ENCODE measurements around the gene ANKLE2. TPM values are rescaled to one million over a fixed set of nuclear protein-coding genes. Genes with fewer than 3 reads are reported as not detected.

The ANKLE2 gene
- total RNA-seq, 1 donor from 2014 or later = 31.4 TPM

DNA sequence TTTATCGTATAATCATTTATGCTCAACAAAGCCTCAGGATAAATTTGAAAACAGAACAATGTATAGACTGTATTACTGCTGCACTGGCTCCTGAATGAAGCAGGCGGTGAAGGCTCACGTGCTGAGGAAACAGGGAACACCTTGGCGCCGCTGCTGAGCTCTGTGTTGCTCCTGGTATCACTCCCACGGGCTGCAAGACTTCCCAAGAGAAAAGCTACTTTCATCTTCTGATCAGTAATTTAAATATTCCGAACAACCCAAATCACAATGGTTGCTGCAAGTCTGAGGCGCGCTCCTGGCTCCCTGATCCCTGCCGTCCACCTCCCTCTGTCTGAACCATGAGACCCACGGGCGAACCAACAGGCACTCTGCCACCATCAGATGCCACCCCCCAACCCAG, 35.2 kb downstream of the ANKLE2 start:
- no peak for DNase-seq (ENCODE audit: low spot score)
- intact Hi-C loops (cut with DNase I) = no loop called here

DNA sequence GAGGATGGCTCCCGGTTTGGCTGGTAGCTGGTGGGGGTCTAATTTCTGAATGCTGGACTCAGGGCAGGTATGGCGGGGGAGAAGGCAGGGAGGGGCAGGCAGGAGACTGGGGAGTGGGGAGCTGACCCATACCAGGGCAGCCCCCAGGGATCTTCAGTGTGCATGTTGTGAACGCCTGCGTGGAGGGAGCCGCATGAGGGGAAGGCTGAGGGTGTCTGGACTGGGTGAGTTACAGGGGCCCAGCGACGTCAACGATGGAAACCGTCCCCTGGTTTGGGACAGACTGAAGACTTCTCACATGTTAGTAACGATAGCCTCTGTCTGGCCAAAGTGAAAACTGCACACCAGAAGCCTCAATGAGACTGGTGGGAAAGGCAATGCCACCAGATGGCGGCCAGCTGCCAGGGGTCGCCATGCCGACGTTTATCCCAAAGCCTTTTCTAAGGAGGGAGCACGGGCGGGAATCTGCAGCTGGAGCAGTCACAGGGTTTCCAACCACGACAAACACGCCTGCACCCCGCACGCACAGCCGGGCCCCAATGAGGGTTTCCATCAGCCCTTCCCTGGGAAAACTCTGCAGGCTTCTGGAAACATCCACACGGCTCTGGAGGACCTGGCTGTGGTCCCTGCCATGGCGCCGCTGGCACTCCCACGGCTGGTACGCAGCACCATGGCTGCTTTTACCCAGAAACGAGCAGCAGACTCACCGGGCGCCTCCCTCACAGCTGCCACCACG, 37.0 kb downstream of the ANKLE2 start:
- intact Hi-C loops (cut with DNase I) = no loop called here
- no peak for DNase-seq (ENCODE audit: low spot score)

DNA sequence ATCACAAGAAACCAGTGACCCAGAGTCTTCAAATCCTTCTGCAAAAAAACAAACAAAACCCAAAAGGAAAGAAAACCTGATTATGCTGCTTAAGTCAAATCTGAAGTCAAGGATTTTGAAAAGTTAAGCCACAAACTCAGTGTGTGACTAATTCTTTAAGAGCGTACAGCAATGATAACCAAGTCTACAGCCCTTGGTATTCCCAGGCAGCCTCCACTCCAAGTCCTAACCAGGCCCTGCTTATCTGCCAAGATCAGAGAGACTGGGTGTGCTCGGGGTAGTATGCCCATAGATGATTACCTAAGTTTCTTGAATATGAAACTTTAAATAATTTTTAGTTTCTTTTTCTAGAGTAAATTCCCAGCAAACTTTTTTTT, 37.9 kb downstream of the ANKLE2 start:
- intact Hi-C loops (cut with DNase I) = no loop called here
- no peak for DNase-seq (ENCODE audit: low spot score)

DNA sequence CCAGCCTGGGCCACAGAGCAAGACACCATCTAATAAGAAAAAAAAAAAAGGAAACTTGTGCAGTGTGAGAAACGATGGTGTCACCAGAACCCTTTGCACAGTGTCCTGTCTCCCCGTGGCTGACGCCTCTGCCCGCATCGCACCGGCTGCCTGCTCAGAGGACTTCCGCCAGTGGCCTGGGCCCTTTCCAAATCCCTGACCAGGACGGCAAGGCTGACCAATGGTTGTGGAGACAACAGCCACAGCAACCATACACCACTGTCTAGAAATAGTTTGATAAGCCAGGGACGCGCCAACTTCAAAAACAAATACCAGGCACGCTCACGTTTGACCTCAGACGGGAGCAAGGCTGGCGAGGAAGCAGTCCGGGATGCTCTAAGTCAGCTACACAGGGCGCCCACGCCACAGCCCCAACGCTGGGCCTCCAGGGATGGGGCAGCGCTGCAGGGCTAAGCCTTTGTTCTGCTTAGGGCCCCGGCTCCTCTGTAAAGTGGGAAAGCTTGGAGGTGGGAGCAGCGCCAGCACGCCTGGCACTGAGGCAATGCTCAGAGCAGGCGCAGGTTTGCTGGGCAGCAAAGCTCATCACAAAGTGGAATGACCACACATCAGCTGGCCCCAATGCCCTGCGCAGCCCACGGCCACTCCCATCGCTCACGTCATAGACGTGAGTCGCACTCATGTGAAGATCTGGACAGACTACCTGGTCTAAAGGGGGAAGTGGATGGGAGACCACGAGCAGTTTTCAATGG, 38.4 kb downstream of the ANKLE2 start:
- intact Hi-C loops (cut with DNase I) = no loop called here
- DNase-seq (ENCODE audit: low spot score) = no peak

DNA sequence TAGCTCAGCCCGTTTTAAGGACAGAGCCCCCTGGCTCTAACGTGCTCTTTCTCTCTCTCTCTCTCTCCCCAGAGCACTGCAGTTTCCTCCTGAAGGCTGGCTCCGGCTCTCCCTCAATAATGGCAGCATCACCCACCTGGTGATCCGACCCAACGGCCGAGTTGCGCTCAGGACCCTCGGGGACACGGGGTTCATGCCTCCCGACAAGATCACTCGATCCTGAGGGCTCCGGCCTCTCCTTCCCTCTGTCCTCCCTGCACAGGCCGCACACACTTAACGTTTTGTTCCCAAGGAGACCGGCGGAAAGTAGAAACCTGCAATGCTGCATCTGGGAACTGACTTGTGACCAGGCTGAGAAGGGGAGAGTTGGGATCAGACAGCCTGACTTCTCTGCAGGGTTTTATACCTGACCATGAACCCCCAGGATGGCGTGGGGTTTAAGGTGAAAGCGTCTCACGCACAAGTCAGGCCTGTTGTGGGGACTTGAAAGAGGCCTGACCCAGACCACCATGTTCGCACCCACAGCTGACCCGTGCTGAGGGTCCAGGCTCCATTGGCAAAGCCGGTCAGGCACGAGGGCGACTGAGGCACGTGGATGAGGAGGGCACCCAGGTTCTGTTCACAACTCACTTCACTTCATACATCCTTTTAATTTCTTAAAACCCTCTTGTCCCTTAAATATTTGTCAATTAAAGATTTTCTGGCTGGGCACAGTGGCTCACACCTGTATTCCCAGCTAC, 40.9 kb downstream of the ANKLE2 start:
- intact Hi-C loops (cut with DNase I) = no loop called here
- DNase-seq (ENCODE audit: low spot score) = no peak

DNA sequence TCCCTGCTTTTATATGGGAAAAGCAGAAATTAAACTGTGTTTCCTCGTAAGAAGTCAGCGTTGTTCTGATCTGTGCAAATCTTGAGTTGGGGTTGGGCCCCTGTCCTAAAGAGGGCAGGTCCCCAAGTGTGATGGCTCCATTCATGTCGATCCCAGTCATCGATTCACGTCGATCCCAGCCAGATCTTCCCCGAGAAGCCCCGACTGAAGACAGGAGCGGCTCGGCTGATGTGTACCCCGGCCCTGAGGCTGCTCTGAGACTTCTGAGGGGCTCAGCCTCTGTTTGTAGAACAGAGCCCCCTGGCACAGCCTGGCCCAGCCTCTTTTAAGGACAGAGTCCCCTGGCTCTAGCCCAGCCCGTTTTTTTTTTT, 41.7 kb downstream of the ANKLE2 start:
- intact Hi-C loops (cut with DNase I) = no loop called here
- no peak for DNase-seq (ENCODE audit: low spot score)

GRCh38 chr12:132719141-132719953, 42.3 kb downstream of the ANKLE2 start:
- intact Hi-C loops (cut with DNase I) = no loop called here
- DNase-seq (ENCODE audit: low spot score) = no peak

- DNase-seq (ENCODE audit: low spot score) = no peak
- intact Hi-C loops (cut with DNase I) = no loop called here
Measured at GRCh38 chr12:132718644-132719043, 43.0 kb downstream of the ANKLE2 start.

- intact Hi-C loops (cut with DNase I) = no loop called here
Measured at GRCh38 chr12:132717531-132718387, 43.9 kb downstream of the ANKLE2 start.

GRCh38 chr12:132717011-132717410, 44.6 kb downstream of the ANKLE2 start:
- intact Hi-C loops (cut with DNase I) = no loop called here
- DNase-seq (ENCODE audit: low spot score) = no peak

More at GRCh38 chr12:132717531-132718387, 43.9 kb downstream of the ANKLE2 start:
- no peak for DNase-seq (ENCODE audit: low spot score)

- intact Hi-C loops (cut with DNase I) = no loop called here
- DNase-seq (ENCODE audit: low spot score) = no peak
Measured at GRCh38 chr12:132716356-132716755, 45.3 kb downstream of the ANKLE2 start.

- no peak for DNase-seq (ENCODE audit: low spot score)
- intact Hi-C loops (cut with DNase I) = no loop called here
Measured at GRCh38 chr12:132715874-132716273, 45.8 kb downstream of the ANKLE2 start.

GRCh38 chr12:132713123-132713522, 48.5 kb downstream of the ANKLE2 start:
- intact Hi-C loops (cut with DNase I) = no loop called here

GRCh38 chr12:132711080-132711843, 50.4 kb downstream of the ANKLE2 start:
- no peak for DNase-seq (ENCODE audit: low spot score)
- intact Hi-C loops (cut with DNase I) = no loop called here

More at GRCh38 chr12:132713123-132713522, 48.5 kb downstream of the ANKLE2 start:
- DNase-seq (ENCODE audit: low spot score) = no peak

GRCh38 chr12:132710405-132711079, 51.1 kb downstream of the ANKLE2 start, which contains the start of gene PGAM5:
Gene PGAM5 (plus strand): TSS chr12:132710842. CDS start chr12:132710877, 35 bp downstream.
- intact Hi-C loops (cut with DNase I) = no loop called here
- peak; percentile 90 for DNase-seq (ENCODE audit: low spot score)

- intact Hi-C loops (cut with DNase I) = no loop called here
- no peak for DNase-seq (ENCODE audit: low spot score)
Measured at GRCh38 chr12:132710043-132710404, 51.6 kb downstream of the ANKLE2 start.

- DNase-seq (ENCODE audit: low spot score) = no peak
- intact Hi-C loops (cut with DNase I) = no loop called here
Measured at GRCh38 chr12:132708150-132708549, 53.5 kb downstream of the ANKLE2 start.
